BJ (cell line): ENCODE measurements around the gene PSMB11. TPM values are rescaled to one million over a fixed set of nuclear protein-coding genes. Genes with fewer than 3 reads are reported as not detected.
"Not testable (repeated sequence)": the region's sequence is repeated elsewhere in the genome, so short reads cannot be mapped to it uniquely, and the experiment has no call there.

ENCODE experiments used
- CTCF ChIA-PET: fragments of 350-600 bp; formaldehyde crosslinking; extraction: SDS; loops from one replicate; lab custom pipeline; 2021; ENCODE audit warnings: antibody characterized with exemption, inconsistent platforms; lab: Yijun Ruan, JAX
- POLR2A ChIA-PET: fragments of 300-600 bp; sonication (Branson Sonifier 250); formaldehyde crosslinking; extraction: SDS; loops from one replicate; lab custom pipeline; 2021; ENCODE audit warnings: antibody characterized with exemption; lab: Charles Lee
- DNase-seq: peaks from one replicate; pipeline ENCODE4 v3.0.0-alpha.2; 2011; ENCODE audit warnings: low read depth
- H3K27me3 ChIP-seq: 2 replicates; pipeline ENCODE4 v1.6.0; 2011; ENCODE audit warnings: low read length; ENCODE audit not compliant: control insufficient read depth, insufficient read depth
- H3K36me3 ChIP-seq: 2 replicates; pipeline ENCODE4 v1.5.1; 2011; ENCODE audit warnings: low read length; ENCODE audit not compliant: control insufficient read depth, insufficient read depth
- H3K4me3 ChIP-seq: 2 replicates; pipeline ENCODE4 v1.5.1; 2011; ENCODE audit warnings: low read depth, mild to moderate bottlenecking, control low read depth, low read length
- polyA plus RNA-seq: library from polyadenylated mRNA; depleted of rRNA; stranded (reverse); fragments of >200 nt; gene quantifications from 2 replicates; pipeline ENCODE4 v1.2.3, GENCODE V29; 2011
- TF ChIP-seq, protein P1 (sequence below): IDR thresholded peaks from 2 replicates; pipeline ENCODE4 v1.5.1; 2011; ENCODE audit warnings: low read depth, mild to moderate bottlenecking, control low read depth, inconsistent platforms, low read length, moderate library complexity; ENCODE audit not compliant: insufficient read depth

The PSMB11 gene
- polyA plus RNA-seq, 1 experiment: not detected

DNA sequence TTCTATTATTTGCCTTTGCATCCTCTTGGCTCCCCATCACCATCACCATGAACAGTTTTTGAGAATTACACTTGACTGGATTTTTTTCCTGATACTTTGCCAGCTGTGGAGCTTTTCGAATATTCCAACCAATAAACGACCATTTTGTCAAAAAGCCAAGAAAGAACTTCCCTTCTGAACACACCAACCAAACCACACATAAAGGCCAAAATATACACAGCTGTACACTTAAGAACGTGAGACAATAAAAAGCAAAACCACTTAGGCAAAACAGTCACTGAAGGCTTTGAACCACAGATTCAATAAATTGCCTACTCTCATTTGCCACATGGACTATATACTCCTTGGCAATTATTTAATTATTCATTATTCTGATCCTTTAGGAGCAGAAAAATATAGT is 33.2 kb upstream of the PSMB11 start:
- Histone ChIP-seq H3K36me3 (no peaks in the 10 kb centered on the region), H3K27me3 (no peaks in the 10 kb centered on the region), H3K4me3 (no peak overlapping the region)
- POLR2A ChIA-PET: no interaction called here
- DNase-seq: no peak
- TF ChIP-seq, protein P1, sequence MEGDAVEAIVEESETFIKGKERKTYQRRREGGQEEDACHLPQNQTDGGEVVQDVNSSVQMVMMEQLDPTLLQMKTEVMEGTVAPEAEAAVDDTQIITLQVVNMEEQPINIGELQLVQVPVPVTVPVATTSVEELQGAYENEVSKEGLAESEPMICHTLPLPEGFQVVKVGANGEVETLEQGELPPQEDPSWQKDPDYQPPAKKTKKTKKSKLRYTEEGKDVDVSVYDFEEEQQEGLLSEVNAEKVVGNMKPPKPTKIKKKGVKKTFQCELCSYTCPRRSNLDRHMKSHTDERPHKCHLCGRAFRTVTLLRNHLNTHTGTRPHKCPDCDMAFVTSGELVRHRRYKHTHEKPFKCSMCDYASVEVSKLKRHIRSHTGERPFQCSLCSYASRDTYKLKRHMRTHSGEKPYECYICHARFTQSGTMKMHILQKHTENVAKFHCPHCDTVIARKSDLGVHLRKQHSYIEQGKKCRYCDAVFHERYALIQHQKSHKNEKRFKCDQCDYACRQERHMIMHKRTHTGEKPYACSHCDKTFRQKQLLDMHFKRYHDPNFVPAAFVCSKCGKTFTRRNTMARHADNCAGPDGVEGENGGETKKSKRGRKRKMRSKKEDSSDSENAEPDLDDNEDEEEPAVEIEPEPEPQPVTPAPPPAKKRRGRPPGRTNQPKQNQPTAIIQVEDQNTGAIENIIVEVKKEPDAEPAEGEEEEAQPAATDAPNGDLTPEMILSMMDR: no peak
- CTCF ChIA-PET: interaction anchor here (0.6 to 4.1 kb wide), 5 partner anchors 15 to 100 kb away, joined by 3 to 59 read pairs (median 17); partner anchors contain the start of gene CDH24

DNA sequence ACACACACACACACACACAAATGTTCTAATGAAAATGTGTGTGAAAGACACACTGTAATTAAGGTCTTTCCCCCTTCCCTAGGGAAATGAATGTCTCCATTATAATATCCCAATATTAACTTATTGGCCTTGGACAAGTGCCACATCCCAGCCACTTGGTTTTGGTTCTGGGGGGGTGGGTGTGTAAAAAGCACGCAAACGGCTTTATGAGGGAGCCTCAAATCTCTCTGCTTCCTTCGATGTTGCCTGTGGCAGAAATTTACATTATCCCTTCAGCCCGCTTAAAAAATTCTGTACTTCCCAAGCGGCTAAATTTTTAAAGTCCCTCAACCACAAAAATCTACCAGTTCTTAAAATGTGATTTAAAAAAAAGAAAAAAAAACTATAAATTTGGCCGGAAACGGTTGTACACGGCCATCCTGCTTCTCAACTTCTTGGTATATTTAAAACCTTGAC is 32.5 kb upstream of the PSMB11 start:
- TF ChIP-seq, protein P1: no peak
- ChIA-PET CTCF (interaction anchor here (2.4 to 4.1 kb wide), 3 partner anchors 15 to 49 kb away, joined by 7 to 59 read pairs (median 32); partner anchors contain the start of gene CDH24), POLR2A (no interaction called here)
- Histone ChIP-seq H3K27me3 (no peaks in the 10 kb centered on the region), H3K36me3 (no peaks in the 10 kb centered on the region), H3K4me3 (peak overlapping the region; percentile 45)
- DNase-seq: no peak

DNA sequence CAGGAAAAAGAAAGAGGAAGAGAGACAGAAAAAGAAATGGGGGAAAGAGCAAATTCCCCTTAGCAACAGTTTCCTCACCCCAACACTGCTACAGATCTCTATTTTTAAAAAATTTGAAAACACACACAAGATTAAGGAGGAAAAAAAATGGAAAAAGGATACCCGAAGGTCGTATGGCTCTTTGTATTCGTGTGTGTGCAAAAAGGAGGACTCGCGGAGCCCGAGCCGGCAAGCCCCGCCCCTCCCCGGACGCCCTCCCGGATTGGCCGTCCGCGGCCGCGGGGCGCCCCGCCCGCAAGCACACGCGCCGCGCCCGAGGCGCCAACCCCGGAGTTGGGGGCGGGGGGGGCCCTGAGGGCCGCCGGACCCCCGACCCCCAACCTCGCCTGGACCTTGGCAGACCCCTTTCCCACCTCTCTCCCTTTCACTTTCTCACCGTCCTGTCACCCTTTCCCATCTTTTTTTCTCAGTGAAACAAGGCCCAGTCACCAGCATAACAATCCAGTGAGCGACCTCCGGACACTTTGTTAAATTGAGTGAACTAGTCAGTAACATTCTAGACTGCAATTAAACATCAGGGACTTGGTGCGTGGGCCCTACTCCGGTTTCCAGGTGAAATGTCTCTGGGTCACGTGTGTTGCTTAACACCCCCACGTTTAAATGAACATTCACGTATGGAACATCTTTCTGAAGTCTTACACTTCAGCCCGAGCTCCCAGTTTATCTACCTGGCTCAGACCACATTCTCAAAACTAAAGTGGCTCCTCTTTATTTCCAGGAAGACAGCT is 31.9 kb upstream of the PSMB11 start, which contains the start of gene C14orf93:
C14orf93 (minus strand) TSS at position 205 of the 788 bp plus-strand sequence. CDS start 11,120 bp downstream, outside the sequence.
- TF ChIP-seq, protein P1: no peak
- ChIA-PET POLR2A (no interaction called here), CTCF (interaction anchor here (0.9 to 4.0 kb wide), 3 partner anchors 15 to 59 kb away, joined by 3 to 15 read pairs (median 7); no protein-coding TSS in a partner anchor)
- H3K27me3 ChIP-seq: no peaks in the 10 kb centered on the region
- peak within 1 kb of the TSS; percentile 45 for H3K4me3 ChIP-seq
- no peak for DNase-seq
- no peaks in the 10 kb centered on the region for H3K36me3 ChIP-seq

DNA sequence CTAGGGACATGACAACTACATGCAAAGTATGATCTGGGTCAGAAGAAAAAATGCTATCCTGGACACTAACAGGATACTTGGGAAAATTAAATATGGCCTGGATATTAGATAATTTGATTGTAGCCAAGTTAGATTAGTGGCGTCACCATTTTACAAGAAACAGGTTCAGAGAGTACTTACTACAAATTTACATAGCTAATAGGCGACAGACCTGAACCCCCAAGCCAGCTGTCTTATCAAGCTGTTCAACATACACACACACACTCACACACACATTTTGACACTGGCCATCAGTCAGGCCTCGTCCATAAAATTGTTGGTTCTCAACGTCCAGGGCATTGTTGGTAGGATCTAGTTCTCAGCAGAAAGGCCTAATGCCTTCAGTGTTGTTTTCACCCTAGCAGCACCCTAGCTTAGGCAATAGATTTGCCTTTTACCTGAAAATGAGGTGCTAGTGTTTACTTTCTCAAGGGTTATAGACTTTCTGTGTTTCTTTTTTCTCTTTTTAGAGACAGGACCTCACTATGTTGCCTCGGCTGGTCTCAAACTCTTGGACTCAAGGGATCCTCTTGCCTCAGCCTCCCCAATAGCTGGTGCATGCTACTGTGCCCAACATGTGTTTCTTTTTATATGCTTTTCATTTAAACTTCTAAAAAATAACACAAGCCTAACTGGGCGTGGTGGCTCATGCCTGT is 28.8 kb upstream of the PSMB11 start:
- Histone ChIP-seq H3K36me3 (no peaks in the 10 kb centered on the region), H3K27me3 (no peaks in the 10 kb centered on the region), H3K4me3 (no peak overlapping the region)
- no peak for DNase-seq
- ChIA-PET POLR2A (no interaction called here), CTCF (interaction anchor here (0.9 to 4.0 kb wide), 3 partner anchors 15 to 55 kb away, joined by 3 to 15 read pairs (median 5); no protein-coding TSS in a partner anchor)
- TF ChIP-seq, protein P1: no peak

DNA sequence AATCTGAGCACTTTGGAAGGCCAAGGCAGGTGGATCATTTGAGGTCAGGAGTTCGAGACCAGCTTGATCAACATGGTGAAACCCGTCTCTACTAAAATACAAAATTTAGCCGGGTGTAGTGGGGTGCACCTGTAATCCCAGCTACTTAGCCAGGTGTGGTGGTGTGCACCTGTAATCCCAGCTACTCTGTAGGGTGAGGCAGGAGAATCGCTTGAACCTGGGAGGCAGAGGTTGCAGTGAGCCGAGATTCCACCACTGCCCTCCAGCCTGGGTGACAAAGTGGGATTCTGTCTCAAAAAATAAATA is 28.3 kb upstream of the PSMB11 start:
- H3K4me3 ChIP-seq, H3K27me3 ChIP-seq, DNase-seq, POLR2A ChIA-PET, H3K36me3 ChIP-seq: not testable (repeated sequence)
- CTCF ChIA-PET: interaction anchor here (0.9 to 4.0 kb wide), 3 partner anchors 14 to 55 kb away, joined by 3 to 15 read pairs (median 5); no protein-coding TSS in a partner anchor
